ENCODE results near the gene TYMP.
"Not testable (repeated sequence)": the region's sequence is repeated elsewhere in the genome, so short reads cannot be mapped to it uniquely, and the experiment has no call there.

TYMP gene

GRCh38 chr22:50523806-50524675, 5.8 kb downstream of the TYMP start:
- no peak for DNase-seq

- DNase-seq = no peak
Observed at GRCh38 chr22:50523458-50523805, 6.4 kb downstream of the TYMP start.

- no peak for DNase-seq
Observed at GRCh38 chr22:50522806-50523438, 6.9 kb downstream of the TYMP start.

- DNase-seq = no peak
Observed at GRCh38 chr22:50522208-50522805, 7.5 kb downstream of the TYMP start.

- no peak for DNase-seq
Observed at GRCh38 chr22:50521710-50522109, 8.1 kb downstream of the TYMP start.

- no peak for DNase-seq
Observed at GRCh38 chr22:50520826-50521453, 8.9 kb downstream of the TYMP start.

GRCh38 chr22:50520184-50520583, 9.6 kb downstream of the TYMP start:
- not testable (repeated sequence) for DNase-seq

GRCh38 chr22:50519151-50519550, 10.7 kb downstream of the TYMP start:
- no peak for DNase-seq

- DNase-seq = no peak
Observed at GRCh38 chr22:50518606-50519005, 11.2 kb downstream of the TYMP start.

GRCh38 chr22:50517495-50518260, 12.1 kb downstream of the TYMP start:
- DNase-seq = no peak

GRCh38 chr22:50516891-50517290, 12.9 kb downstream of the TYMP start:
- DNase-seq = no peak

GRCh38 chr22:50516068-50516467, 13.7 kb downstream of the TYMP start:
- no peak for DNase-seq

- DNase-seq = no peak
Observed at GRCh38 chr22:50513175-50513574, 16.6 kb downstream of the TYMP start.

GRCh38 chr22:50508897-50509296, 20.9 kb downstream of the TYMP start:
- DNase-seq = no peak

GRCh38 chr22:50507991-50508884, 21.6 kb downstream of the TYMP start, which contains the start of gene NCAPH2:
Gene NCAPH2, plus strand, starts transcription at chr22:50508224. Its CDS starts 114 bp downstream, at chr22:50508338.
- DNase-seq = peak; percentile 67

GRCh38 chr22:50507421-50507990, 22.3 kb downstream of the TYMP start, which contains the start of gene LMF2:
Gene LMF2, minus strand, starts transcription at chr22:50507702. Its CDS starts 27 bp downstream, at chr22:50507675.
- peak; percentile 67 for DNase-seq

- no peak for DNase-seq
Observed at GRCh38 chr22:50506611-50507420, 23.0 kb downstream of the TYMP start.

- DNase-seq = no peak
Observed at GRCh38 chr22:50505776-50506610, 23.8 kb downstream of the TYMP start.

- no peak for DNase-seq
Observed at GRCh38 chr22:50505276-50505775, 24.5 kb downstream of the TYMP start.

Data from DMS 273 treated with DMSO at 0.1 percent for 48 hours (cell line).